ENCODE data around the gene PIF1.

DNA sequence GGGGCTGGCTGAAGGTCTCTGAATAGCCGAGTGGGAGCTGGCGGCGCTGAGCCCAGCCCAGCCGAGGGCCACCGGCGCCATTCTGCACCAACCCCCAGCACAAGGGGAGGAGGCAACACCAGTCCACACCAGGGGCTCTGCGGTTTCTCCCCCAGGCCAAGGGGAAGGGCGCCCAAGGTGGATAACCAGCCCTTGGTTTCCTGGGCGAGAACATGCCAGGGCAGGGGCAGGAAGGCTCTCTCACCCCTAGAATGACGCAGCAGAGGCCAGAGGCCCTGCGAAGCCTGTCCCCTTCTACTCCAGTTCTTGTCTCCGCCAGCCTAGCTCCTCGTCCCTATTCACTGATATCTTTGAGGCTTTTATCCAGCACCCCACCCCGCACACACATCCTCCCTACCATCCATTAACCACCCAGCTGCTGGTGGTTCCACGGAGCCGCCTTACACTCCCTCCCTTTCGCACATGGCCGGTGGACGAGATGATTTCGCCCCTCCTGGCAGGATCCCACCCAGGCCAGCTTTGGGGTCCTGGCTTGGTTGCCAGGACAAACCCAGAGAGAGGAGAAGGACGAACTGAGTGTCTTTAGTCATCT is 51.3 kb downstream of the PIF1 start:
- TF ChIP-seq ZNF274 (IDR thresholded peaks at IDR 0.05; ENCODE audit: low read depth, low read length): no peak
- TF ChIP-seq YY1 (IDR thresholded peaks at IDR 0.05; ENCODE audit: insufficient read depth, insufficient read length): no peak
- no peak for TF ChIP-seq SUZ12 (IDR thresholded peaks at IDR 0.05; ENCODE audit: extremely low read depth, insufficient read depth, insufficient read length)

Data from NT2/D1 (cell line).